GM21447 (cell line): ENCODE measurements around the gene COIL.
A peak's percentile ranks its signal among the peaks of the same experiment; 100 is the strongest.

Experiments
- ATAC-seq: cut with Tn5 transposase; IDR thresholded peaks from one replicate; pipeline ENCODE4 v1.9.1; 2021; ENCODE audit not compliant: unreplicated experiment

COIL gene

DNA sequence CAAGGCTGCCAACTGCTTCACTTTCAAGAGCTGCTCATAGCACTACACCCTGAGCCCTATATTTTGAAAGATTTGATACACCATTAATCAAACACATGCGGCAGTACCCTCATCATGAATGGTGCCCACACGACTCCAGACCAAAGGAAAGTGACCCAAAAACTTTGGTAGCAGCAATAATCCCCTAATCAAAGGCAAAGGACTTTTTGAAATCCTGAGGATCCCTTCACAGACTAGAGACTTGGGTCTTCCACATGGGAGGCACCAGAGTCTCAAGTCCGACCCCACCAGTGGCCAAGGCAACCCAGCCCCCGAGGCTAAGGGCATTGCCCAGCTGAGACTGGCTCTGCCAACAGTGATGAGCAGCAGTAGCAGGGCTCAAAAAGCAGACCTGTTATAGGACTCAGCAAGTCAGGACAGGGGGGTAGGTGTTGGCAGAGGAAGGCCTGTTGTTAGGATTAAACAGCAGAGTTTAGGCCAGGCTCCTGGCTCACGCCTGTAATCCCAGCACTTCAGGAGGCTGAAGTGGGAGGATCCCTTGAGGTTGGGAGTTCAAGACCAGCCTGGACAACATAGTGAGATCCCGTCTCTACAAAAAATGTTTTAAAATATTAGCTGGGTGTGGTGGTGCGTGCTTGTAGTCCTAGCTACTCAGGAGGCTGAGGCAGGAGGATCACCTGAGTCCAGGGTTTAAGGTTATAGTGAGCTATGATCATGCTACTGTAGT is 50.2 kb downstream of the COIL start:
- ATAC-seq = no peak

DNA sequence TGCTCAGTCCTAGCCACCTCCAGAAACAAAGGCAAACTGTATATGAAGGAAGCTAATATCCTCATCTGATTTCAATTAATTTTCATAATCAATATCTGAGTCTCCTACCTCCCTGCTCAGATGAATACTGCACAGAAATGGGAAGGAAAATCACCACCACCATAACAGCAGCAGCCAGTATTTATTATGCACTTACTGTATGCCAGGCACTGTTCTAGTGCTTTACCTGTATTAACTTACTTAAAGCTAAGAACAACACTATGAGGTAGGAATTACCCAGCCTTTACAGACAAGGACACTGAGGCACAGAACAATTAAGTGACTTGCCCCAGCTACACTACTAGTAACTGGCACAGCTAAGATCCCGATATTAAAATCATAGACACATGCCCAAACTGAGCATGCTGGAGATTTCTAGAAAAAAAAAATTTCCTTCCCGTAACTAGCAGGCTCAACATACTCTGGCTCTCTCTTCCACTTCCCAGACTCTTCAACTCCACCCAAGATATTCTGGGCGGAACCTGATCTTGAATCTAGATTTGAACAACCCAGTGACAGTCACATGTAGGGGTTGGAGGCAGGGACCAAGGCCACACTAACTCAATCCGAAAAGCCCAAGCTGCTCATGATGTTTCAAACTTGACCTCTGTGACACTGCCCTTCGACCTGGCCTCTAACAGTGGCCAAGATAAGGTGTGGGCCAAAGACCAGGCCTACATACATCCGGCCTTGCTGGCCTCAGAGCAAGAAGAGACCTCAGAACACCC is 50.9 kb downstream of the COIL start:
- ATAC-seq = no peak

DNA sequence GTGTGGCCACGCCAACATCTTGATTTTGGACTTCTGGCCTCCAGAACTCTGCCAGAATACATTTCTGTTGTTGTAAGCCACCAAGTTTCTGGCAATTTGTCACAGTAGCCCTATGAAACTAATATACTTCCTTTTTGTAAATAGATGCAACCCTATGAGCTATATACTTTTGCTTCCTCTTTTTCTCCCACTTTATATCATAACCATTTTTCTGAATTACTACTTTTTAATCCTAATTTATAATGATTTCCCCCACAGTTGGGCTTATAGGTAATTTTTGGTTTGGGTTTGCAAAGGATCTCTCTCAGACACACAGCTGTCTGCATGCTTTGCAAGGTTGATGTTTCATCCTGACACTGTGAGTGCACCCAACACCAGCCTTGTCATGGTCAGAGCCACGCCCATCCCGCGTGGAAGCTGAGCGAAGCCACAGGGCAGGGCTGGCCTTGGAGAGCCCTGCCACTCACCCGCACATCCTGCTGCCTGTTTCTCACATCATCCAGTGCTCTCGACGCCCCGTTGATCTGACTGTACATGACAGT is 52.8 kb downstream of the COIL start:
- peak; percentile 79 for ATAC-seq

GRCh38 chr17:56903560-56903959 is 57.3 kb downstream of the COIL start:
- no peak for ATAC-seq

GRCh38 chr17:56902348-56902747 is 58.5 kb downstream of the COIL start:
- ATAC-seq = no peak

GRCh38 chr17:56899403-56899802 is 61.4 kb downstream of the COIL start:
- ATAC-seq = no peak

- no peak for ATAC-seq
Measured at GRCh38 chr17:56898874-56899273, 62.0 kb downstream of the COIL start.

DNA sequence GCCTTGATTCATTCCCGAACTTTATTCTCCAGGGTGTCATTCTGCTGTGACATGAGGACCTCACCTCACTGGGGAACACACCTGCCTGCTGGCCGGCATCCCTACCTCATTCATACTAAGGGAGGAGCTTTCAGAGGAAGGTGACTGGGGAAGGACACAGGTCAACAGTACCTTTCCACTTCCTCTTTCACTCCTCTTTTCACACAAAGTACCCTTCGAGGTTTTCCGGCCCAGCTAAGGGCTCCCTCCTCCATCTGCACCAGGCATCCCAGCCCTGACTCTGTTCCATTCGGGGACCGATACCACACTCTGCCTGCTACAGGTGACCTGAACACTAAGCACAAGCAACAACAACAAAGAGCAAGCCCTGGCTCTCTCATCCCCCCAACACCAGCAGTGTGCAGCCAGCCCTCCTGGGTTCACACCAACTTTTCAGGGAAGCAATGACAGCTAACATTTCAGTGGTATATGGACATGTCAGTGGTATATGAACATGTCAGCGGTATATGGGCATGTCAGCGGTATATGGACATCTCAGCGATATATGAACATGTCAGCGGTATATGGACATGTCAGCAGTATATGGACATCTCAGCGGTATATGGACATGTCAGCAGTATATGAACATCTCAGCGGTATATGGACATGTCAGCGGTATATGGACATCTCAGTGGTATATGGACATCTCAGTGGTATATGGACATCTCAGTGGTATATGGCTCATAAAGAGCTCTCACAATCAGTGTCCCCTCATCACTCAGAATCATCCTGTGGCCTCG is 63.0 kb downstream of the COIL start:
- peak; percentile 63 for ATAC-seq

GRCh38 chr17:56896968-56897359 is 63.9 kb downstream of the COIL start:
- no peak for ATAC-seq

GRCh38 chr17:56896217-56896967 is 64.5 kb downstream of the COIL start:
- ATAC-seq = no peak

DNA sequence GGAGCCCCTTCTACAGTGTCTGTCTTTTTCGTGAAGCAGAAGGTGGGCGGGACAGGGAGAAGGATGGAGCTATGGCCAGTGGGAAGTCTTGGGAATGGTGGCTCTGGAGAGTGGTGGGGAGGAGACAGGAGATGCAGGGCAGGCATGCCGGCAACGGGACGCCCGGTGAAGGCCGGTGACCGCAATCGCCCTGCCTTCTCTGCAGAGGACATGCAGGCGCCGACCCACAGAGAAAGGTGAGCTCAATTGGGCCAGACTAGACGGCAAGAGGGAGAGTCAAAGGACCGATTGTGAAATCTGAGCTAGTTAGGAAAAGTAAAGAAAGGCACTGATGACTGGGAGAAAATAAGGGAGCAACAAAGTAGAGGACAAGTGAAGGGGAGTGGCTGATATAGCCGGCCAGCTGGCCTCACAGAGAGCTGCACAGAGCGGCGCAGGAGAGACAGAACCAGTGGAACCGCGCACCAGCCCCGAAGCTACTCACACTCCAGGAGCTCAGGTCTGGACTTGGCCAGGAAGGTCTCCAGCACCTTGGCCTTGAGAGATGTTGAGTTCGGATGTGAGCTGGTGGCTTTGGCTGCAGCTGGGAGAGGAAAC is 65.9 kb downstream of the COIL start:
- ATAC-seq = no peak

- no peak for ATAC-seq
Measured at GRCh38 chr17:56893503-56893902, 67.3 kb downstream of the COIL start.

GRCh38 chr17:56892333-56892732 is 68.5 kb downstream of the COIL start:
- no peak for ATAC-seq

DNA sequence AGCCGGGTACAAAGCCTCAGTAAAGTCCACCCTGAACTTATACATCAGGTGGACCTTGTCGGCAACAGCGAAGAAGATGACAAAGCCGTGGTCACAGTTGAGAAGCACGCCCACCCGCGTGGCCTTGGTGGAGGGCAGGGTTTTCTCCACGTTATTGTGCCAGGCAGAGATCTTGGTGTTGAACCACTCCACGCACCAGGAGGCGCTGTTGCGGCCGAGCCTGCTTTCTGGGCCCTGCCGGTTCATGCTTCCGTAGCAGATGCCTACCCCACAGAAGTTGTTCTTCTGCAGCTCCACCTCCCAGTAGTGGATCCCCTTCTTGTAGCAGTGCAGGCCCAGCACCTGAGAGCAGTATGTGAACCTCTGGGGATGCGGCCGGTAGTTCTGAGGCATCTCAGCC is 69.1 kb downstream of the COIL start:
- no peak for ATAC-seq

GRCh38 chr17:56890906-56891674 is 69.8 kb downstream of the COIL start:
- ATAC-seq = no peak

DNA sequence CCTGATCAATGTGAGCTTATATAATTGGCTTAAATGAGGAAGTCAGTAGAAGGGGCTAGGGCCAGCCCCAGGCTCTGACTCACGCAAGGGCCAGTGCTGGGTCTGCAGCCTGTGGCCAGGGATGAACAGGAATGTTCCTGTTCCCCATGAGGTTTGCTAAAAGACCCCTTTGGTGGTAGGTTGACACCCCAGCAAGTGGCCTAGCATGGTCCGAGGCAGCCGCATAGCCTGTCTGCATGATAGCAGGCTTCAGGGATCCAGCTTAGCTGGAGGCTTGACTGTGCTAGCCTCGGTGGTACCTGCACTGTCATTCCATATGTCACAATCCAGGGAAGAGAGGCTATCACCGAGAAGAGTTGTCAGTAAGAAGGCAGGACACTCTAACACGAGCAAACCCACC is 70.5 kb downstream of the COIL start:
- no peak for ATAC-seq
